AG10803 (cell line): ENCODE measurements around the gene OTOF.

Experiments used
- DNase-seq: peaks from one replicate; pipeline ENCODE4 v3.0.0; 2010; ENCODE audit warnings: low read depth
- H3K4me3 ChIP-seq: 2 replicates; pipeline ENCODE4 v1.5.1; 2011; ENCODE audit warnings: mild to moderate bottlenecking, low read length, control low read depth
- CTCF ChIP-seq: conservative IDR thresholded peaks from 2 replicates; pipeline ENCODE4 v1.5.1; 2011; ENCODE audit warnings: mild to moderate bottlenecking, low read length, control low read depth, inconsistent platforms

OTOF gene

GRCh38 chr2:26477126-26477910, 606 bp downstream of the OTOF start:
- no peak for TF ChIP-seq CTCF
- no peak overlapping the region for H3K4me3 ChIP-seq
- DNase-seq: no peak

- DNase-seq: no peak
- no peak overlapping the region for H3K4me3 ChIP-seq
- no peak for TF ChIP-seq CTCF
Observed at GRCh38 chr2:26475832-26476501, 2.0 kb downstream of the OTOF start.

- no peak for TF ChIP-seq CTCF
- no peak overlapping the region for H3K4me3 ChIP-seq
- DNase-seq: no peak
Observed at GRCh38 chr2:26475037-26475436, 2.9 kb downstream of the OTOF start.

DNA sequence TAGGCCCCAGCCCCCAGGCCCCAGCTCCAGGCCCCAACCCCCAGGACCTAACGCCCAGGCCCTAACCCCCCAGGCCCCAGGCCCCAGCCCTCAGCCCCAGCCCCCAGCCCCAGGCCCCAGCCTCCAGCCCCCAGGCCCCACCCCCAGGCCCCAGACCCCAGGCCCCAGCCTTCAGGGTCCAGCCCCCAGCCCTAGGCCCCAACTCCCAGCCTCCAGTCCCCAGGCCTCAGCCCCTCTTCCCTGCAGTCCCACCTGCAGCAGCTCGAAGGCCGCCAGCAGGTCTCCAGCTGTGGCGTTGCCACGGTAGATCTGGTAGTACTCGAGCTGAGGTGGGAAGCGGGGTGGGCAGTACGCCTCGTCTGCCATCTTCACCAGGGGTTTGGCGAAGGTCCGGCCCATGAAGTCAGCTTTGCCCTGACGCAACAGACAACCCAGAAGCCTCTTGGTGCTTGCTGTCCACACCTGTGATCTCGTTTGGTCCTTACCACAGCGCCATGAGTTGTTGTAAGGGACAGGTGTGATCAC, 3.6 kb downstream of the OTOF start:
- no peak for TF ChIP-seq CTCF
- DNase-seq: no peak
- H3K4me3 ChIP-seq: no peak overlapping the region

- no peak for DNase-seq
- TF ChIP-seq CTCF: no peak
- no peak overlapping the region for H3K4me3 ChIP-seq
Observed at GRCh38 chr2:26473796-26474195, 4.1 kb downstream of the OTOF start.

- DNase-seq: no peak
- no peak for TF ChIP-seq CTCF
- no peak overlapping the region for H3K4me3 ChIP-seq
Observed at GRCh38 chr2:26472821-26473655, 4.9 kb downstream of the OTOF start.
